OCI-LY1 (cell line): Measurements from ENCODE around the gene CIB1.

ENCODE experiments used
- CTCF ChIP-seq: fragments of 200-600 bp; sonication (generic), shearing (Covaris generic); IDR thresholded peaks from 2 replicates; pipeline ENCODE4 v1.5.1; 2017; ENCODE audit warnings: mild to moderate bottlenecking, antibody characterized with exemption, low read length, moderate library complexity, mixed read lengths
- EZH2 ChIP-seq: fragments of 200-600 bp; sonication (generic), shearing (Covaris generic); IDR thresholded peaks from 2 replicates; pipeline ENCODE4 v1.8.0; 2017; ENCODE audit warnings: borderline replicate concordance, mixed run types, mild to moderate bottlenecking, antibody characterized with exemption, low read length, moderate library complexity, mixed read lengths

GRCh38 chr15:90211009-90211408 lies 22.7 kb downstream of the CIB1 start:
- no peak for TF ChIP-seq EZH2
- TF ChIP-seq CTCF, result no peak
